Measurements from ENCODE around the gene SNX17.
"Not testable (repeated sequence)": the region's sequence is repeated elsewhere in the genome, so short reads cannot be mapped to it uniquely, and the experiment has no call there.

Gene SNX17

DNA sequence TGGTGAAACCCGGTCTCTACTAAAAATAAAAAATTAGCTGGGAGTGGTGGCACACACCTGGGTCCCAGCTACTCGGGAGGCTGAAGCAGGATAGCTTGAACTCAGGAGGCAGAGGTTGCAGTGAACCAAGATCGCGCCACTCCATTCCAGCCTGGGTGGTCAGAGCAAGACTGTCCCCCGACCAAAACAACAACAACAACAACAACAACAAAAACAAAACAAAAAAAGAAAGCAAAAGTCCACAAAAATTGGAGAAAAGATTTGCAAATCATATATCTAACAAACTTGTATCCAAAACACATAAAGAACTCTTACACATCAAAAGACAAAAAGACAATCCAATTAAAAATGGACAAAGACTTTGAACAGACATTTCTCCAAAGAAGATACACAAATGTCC, 28.5 kb downstream of the SNX17 start:
- DNase-seq (ENCODE audit: low read depth in 2 of 2), result no peak

DNA sequence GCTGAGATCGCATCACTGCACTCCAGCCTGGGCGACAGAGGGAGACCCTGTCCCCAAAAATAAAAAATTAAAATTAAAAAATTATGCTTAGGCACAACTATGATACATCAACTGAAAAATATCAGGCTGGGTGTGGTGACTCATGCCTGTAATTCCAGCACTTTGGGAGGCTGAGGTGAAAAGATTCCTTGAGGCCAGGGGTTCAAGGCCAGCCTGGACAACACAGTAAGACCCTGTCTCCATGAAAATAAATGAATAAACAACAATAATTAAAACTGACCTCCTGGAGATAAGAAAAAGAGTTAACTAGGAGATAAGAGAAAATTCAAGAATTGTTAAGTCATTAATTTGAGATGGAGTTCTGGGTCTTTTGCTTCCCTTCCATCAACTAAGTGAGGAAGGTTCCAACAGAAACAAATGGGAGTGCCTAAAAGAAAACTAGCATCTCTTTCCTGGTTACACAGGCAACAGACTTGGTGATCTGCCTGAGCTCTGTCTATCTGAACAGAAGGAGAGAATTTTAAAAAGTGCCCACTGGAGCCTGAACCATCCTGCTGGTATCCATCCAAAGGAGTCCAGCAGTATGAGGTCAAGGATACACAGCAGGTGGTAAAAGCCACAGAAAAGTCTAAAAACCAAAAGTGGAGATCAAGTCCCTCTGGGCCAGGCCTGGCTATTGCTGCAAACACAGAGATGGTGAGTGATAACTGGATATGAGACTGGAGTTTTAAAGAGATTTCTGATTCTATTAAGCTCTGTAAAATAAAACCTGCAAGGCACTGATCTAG, 30.1 kb downstream of the SNX17 start:
- no peak for DNase-seq (ENCODE audit: low read depth in 2 of 2)

DNA sequence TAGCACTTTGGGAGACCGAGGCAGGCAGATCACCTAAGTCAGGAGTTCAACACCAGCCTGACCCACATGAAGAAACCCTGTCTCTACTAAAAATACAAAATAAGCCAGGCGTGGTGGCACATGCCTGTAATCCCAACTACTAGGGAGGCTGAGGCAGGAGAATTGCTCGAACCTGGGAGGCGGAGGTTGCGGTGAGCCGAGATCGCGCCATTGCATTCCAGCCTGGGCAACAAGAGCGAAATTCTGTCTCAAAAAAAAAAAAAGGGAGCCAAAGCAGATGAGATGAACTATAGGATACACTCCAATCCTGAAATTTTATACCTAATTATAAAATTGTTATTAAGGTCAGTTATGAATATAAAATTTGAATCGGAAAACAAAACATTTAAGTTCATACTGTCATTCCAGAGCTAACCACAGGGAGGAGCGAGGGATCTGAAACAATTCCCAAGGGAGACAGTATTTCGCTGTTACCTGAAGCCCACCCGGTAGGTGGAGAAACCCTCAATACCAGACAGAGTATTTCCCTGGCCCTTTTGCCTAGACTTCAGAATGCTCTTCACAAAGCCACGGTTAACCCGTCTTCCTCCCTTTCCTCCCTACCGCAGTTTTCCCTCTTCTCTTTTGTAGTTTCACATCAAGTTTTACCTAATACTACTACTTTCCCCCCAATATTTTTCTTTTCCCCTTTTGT, 37.5 kb downstream of the SNX17 start:
- DNase-seq (ENCODE audit: low read depth in 2 of 2), result no peak

DNA sequence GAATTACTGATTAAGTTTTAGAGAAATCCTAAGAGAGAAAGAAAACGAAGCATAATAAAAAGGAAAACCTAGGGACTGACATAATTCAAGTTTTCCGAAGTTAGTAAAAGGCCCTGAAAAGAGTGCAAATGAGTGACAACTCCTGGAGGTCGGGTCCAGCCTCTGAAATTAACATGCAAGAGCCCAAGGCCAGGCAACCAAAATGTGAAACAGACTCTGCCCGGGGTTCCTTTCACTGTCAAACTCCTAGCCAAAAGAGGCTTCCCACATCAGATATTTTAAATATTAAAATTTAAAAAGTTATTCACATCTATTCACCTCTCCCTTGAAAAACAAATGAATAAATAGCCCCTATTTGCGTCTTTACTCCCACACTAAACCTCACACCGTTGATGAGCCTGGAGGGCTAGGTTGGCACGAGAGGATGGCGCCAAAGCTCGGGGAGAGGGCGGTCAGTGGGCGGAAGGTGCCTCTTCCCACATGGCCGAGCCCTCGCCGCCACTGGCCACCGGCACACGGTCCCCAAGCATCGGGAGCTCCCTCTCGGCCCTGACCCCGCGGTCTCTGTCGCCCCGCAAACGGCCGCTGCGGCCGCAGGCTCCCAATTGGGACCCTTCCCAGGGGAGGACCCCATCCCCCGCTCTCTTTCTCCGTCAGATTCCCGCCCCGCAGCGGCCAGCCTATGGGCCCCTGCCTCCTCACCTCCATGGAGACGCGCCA, 38.3 kb downstream of the SNX17 start:
- peak in 1 of 2 donors; percentile 9 for DNase-seq (ENCODE audit: low read depth in 2 of 2)

DNA sequence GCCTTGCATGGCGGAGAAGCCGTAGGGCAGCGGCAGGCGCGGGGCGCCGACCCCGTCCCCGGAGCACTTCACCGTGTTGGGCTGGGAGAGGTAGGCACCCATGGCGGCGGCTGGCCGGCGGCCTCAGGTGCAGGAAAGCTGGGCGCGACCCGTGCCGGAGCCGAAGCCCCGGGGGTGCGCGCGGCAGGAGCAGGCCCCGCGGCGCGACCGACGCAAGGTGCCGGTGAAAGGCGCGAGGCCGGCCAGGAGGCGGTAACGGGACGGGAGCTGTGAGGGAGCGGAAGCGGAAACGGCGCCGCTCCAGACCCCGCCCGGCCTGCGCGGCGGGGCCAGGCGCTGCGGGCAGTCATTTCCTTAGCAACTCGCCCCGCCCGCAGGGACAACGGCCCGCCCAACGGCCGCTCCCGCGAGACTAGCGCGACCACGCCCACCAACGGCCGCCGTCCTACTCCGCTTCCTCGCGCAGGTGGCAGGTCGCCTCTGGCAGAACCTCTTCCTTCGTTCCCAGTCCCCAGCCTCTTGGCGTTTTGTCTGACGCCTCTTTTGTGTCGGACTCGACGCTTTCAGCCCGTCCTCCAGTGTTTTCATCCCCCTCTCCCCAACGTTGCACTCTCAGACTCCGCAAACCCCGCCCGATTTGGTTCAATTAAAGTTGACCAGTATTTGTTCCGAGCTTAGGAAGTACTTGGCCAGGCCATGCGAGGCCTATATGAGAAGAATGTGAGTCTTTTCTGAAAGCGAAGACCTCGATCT, 39.1 kb downstream of the SNX17 start, which contains the start of gene PPM1G:
Gene PPM1G (minus strand): TSS at position 271 of the 753 bp plus-strand sequence. CDS start 169 bp downstream, at position 102.
- DNase-seq (ENCODE audit: low read depth in 2 of 2), result peak; percentile 94 to 95

DNA sequence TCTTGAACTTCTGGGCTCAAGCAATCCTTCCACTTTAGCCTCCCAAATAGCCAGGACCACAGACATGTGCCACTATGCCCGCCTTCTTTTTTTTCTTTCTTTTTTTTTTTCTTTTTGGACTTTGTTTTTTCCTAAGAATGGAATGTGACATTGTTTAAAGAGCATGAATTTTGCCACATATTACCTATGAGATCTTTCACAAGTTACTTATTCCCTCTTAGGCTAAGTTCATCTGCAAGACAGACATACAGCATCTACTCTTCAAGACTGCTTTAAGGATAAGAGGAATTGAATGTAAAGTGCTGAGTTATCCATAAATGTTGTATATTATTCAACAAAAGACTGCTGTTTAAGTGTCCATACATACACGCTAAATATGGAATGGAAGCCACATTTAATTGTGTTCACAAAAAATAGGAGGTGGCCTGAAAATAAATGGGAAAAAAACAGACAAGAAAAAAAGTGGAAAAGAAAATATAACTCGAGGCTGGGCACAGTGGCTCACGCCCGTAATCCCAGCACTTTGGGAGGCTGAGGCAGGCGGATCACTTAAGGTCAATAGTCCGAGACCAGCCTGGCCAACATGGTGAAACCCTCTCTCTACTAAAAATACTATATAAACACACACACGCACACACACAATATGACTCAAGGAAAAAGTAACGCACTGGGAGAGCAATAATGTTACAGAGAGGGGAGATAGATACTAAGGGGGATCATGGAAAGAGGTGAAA, 42.2 kb downstream of the SNX17 start:
- DNase-seq (ENCODE audit: low read depth in 2 of 2), result no peak

DNA sequence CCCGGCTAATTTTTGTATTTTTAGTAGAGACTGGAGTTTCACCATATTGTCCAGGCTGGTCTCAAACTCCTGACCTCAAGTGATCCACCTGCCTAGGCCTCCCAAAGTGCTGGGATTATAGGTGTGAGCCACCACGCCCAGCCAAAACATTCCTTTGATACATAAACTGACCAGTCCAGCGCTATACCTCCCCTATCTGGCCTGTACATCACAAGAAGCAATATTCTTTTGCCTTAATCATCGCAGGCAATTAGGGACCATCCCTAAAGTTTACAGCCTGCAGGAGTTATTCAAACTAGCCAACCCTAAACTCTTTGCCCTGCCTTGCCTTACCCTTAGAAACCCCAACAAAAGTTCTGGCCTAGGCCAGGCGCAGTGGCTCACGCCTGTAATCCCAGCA, 45.7 kb downstream of the SNX17 start:
- DNase-seq (ENCODE audit: low read depth in 2 of 2), result no peak

DNA sequence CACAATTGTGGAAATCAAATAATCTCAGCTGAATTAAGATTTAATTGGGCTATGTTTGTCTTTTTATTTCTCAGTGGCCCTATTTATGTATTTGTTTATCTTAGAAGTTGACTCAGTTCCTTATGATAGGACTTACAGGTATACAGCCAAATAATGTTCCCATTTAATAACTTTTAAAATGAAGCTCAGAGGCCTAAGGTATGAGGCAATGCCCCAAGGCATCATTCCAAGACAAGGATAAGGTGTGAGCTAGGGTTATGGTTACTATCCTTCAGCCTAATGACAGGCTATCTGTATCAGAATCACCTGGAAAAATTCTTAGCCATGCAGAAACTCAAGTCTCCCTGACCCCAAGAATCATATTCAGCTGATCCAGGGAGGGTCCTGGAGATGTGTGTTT, 50.6 kb downstream of the SNX17 start:
- DNase-seq (ENCODE audit: low read depth in 2 of 2), result no peak

DNA sequence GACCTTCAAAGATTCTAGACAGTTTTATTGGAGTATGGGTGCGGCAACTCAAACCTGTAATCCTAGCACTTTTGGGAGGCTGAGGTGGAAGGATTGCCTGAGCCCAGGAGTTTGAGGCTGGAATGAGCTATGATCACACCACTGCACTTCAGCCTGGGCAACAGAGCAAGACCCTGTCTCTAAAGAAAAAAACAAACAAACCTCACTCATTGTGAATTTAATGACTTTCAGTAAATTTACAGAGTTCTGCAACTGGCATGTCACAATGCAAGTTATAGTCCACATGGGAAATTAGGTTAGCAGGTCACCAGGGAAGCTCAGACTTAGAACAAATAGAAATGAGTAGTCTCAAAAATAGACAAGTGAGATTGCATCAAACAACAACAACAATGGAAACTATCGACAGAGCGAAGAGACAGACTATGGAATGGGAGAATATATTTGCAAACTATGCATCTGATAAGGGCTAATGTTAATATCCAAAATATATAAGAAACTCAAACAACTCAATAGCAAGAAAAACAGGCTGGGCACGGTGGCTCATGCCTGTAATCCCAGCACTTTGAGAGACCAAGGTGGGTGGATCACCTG, 51.3 kb downstream of the SNX17 start:
- no peak for DNase-seq (ENCODE audit: low read depth in 2 of 2)

DNA sequence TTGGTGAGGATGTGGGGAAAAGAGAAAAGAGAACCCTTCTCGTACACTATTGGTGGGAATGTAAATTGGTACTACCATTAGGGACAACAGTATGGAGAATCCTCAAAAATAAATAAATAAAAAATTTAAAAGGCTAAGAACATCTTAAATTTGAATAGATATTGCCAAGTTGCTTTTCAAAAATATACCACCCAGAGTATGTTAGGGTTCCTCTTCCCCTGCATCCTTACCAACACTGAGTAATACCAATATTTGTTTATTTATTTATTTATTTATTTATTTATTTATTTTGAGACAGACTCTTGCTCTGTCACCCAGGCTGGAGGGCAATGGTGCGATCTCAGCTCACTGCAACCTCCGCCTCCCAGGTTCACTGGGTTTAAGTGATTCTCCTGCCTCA, 52.5 kb downstream of the SNX17 start:
- no peak for DNase-seq (ENCODE audit: low read depth in 2 of 2)

DNA sequence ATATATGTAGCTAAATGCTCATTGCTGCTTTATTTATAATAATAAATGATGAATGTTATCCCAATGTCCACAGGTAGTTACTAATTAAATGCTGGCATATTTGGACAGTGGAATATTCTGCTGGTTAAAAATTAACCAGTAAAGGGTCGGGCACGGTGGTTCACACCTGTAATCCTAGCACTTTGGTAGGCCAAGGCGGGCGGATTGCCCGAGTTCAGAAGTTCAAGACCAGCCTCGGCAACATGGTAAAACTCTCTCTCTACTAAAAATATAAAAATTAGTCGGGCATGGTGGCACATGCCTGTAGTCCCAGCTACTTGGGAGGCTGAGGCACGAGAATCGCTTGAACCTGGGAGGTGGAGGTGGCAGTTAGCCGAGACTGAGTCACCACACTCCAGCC, 54.6 kb downstream of the SNX17 start:
- DNase-seq (ENCODE audit: low read depth in 2 of 2), result not testable (repeated sequence)
